IMR-90 (cell line): ENCODE data around the gene DPP10. TPM values are rescaled to one million over a fixed set of nuclear protein-coding genes. Genes with fewer than 3 reads are reported as not detected.
A peak's percentile ranks its signal among the peaks of the same experiment; 100 is the strongest.

ENCODE experiments used
- ATAC-seq: fragments of 200-7000 bp; cut with Tn5 transposase; 2 replicates; pipeline ENCODE4 v1.9.1; 2020; ENCODE audit warnings: low read depth, mild to moderate bottlenecking, moderate library complexity
- BruUV-seq: library from RNA; stranded (reverse); fragments of 400-500 nt; replicated peaks from 2 replicates; lab custom pipeline; 2021; lab: Mats Ljungman, UMichigan
- CTCF ChIA-PET: fragments of 300-600 bp; formaldehyde crosslinking; extraction: SDS; loops from one replicate; lab custom pipeline; 2021; ENCODE audit warnings: antibody characterized with exemption; lab: Yijun Ruan, JAX
- POLR2A ChIA-PET: fragments of 300-600 bp; sonication (Branson Sonifier 250); formaldehyde crosslinking; loops from one replicate; lab custom pipeline; 2022; ENCODE audit warnings: antibody characterized with exemption; ENCODE audit not compliant: unreplicated experiment; lab: Charles Lee
- DNase-seq: peaks from one replicate; pipeline ENCODE4 v3.0.0; 2013
- H2AFZ ChIP-seq: replicated peaks from 2 replicates; pipeline ENCODE3; 2013; ENCODE audit warnings: low read length, mild to moderate bottlenecking; ENCODE audit not compliant: poor library complexity
- H2AK5ac ChIP-seq: 2 replicates; pipeline ENCODE4 v1.6.1; 2013; ENCODE audit warnings: low read depth, low read length, inconsistent platforms
- H2AK9ac ChIP-seq: replicated peaks from 2 replicates; pipeline ENCODE3; 2013; ENCODE audit warnings: mild to moderate bottlenecking, low read depth, low read length, moderate library complexity; ENCODE audit not compliant: poor library complexity
- H2BK120ac ChIP-seq: 2 replicates; pipeline ENCODE4 v1.6.1; 2013; ENCODE audit warnings: low read depth, low read length, inconsistent platforms
- H2BK15ac ChIP-seq: 3 replicates; pipeline ENCODE4 v1.6.1; 2013; ENCODE audit warnings: low read depth, low read length, inconsistent platforms
- H2BK20ac ChIP-seq: 2 replicates; pipeline ENCODE4 v1.6.1; 2013; ENCODE audit warnings: low read depth, mild to moderate bottlenecking, inconsistent platforms, low read length, moderate library complexity
- H2BK5ac ChIP-seq: 2 replicates; pipeline ENCODE4 v1.6.1; 2013; ENCODE audit warnings: mild to moderate bottlenecking, low read depth, low read length, inconsistent platforms; ENCODE audit not compliant: poor library complexity, severe bottlenecking
- H3K14ac ChIP-seq: replicated peaks from 2 replicates; pipeline ENCODE4 v1.6.1; 2013; ENCODE audit warnings: low read depth, low read length, inconsistent platforms
- H3K18ac ChIP-seq: 2 replicates; pipeline ENCODE4 v1.6.1; 2013; ENCODE audit warnings: low read depth, low read length, control low read depth
- H3K23ac ChIP-seq: 2 replicates; pipeline ENCODE4 v1.6.1; 2013; ENCODE audit warnings: low read depth, low read length, inconsistent platforms
- H3K27ac ChIP-seq: 2 replicates; pipeline ENCODE4 v1.5.1; 2013; ENCODE audit warnings: mild to moderate bottlenecking, control low read depth, low read length; ENCODE audit not compliant: insufficient read depth
- H3K27me3 ChIP-seq: 2 replicates; pipeline ENCODE4 v1.6.1; 2013; ENCODE audit warnings: low read length; ENCODE audit not compliant: control insufficient read depth, insufficient read depth
- H3K36me3 ChIP-seq: 2 replicates; pipeline ENCODE4 v1.6.1; 2013; ENCODE audit warnings: low read length, mixed read lengths; ENCODE audit not compliant: control insufficient read depth, insufficient read depth
- H3K4ac ChIP-seq: 2 replicates; pipeline ENCODE4 v1.6.1; 2013; ENCODE audit warnings: low read depth, low read length, inconsistent platforms
- H3K4me1 ChIP-seq: 2 replicates; pipeline ENCODE4 v1.6.1; 2013; ENCODE audit warnings: low read length, mixed read lengths; ENCODE audit not compliant: control insufficient read depth, insufficient read depth
- H3K4me2 ChIP-seq: 2 replicates; pipeline ENCODE4 v1.6.1; 2013; ENCODE audit warnings: low read depth, mild to moderate bottlenecking, control low read depth, low read length, moderate library complexity
- H3K4me3 ChIP-seq: 2 replicates; pipeline ENCODE4 v1.5.1; 2013; ENCODE audit warnings: low read depth, mild to moderate bottlenecking, control low read depth, low read length, moderate library complexity; ENCODE audit not compliant: insufficient read depth
- H3K56ac ChIP-seq: 2 replicates; pipeline ENCODE4 v1.6.1; 2013; ENCODE audit warnings: low read length, inconsistent platforms; ENCODE audit not compliant: insufficient read depth; ENCODE audit errors: extremely low read depth
- H3K79me1 ChIP-seq, 2 experiments: 2 replicates each; pipeline ENCODE4 v1.6.1; 2013; ENCODE audit warnings: low read length in 2 of 2, inconsistent platforms in 1 of 2, low read depth in 1 of 2
- H3K9ac ChIP-seq: 2 replicates; pipeline ENCODE4 v1.6.1; 2013; ENCODE audit warnings: low read depth, low read length, control low read depth
- H3K9me1 ChIP-seq: 2 replicates; pipeline ENCODE4 v1.6.1; 2013; ENCODE audit warnings: low read length, inconsistent platforms; ENCODE audit not compliant: insufficient read depth
- H3K9me3 ChIP-seq: 2 replicates; pipeline ENCODE4 v1.6.1; 2013; ENCODE audit warnings: low read length; ENCODE audit not compliant: control insufficient read depth, insufficient read depth
- H4K20me1 ChIP-seq: 2 replicates; pipeline ENCODE4 v1.6.1; 2013; ENCODE audit warnings: low read length, inconsistent platforms; ENCODE audit not compliant: insufficient read depth
- H4K5ac ChIP-seq: 2 replicates; pipeline ENCODE4 v1.6.1; 2013; ENCODE audit warnings: mild to moderate bottlenecking, low read depth, low read length, control low read depth
- H4K8ac ChIP-seq, 2 experiments: 2 replicates each; pipeline ENCODE4 v1.6.1; 2013; ENCODE audit warnings: low read depth in 2 of 2, low read length in 2 of 2, control low read depth in 1 of 2, inconsistent platforms in 1 of 2
- H4K91ac ChIP-seq: 2 replicates; pipeline ENCODE4 v1.6.1; 2013; ENCODE audit warnings: low read depth, low read length, inconsistent platforms; ENCODE audit not compliant: insufficient read depth
- NFE2L2 ChIP-seq: fragments of 150-350 bp; IDR thresholded peaks from 2 replicates; pipeline ENCODE4 v1.6.1; 2016; ENCODE audit warnings: low read depth, mild to moderate bottlenecking, low read length
- POLR2A ChIP-seq: IDR thresholded peaks from 2 replicates; pipeline ENCODE4 v1.6.1; 2012; ENCODE audit warnings: mild to moderate bottlenecking, low read depth, low read length
- WGBS, 2 experiments: methylation state at CpG; one replicate each; pipeline versions ENCODE4 v1.1.5 to v1.1.7; 2013; ENCODE audit warnings: missing lambda C conversion rate in 2 of 2; ENCODE audit not compliant: insufficient read length in 1 of 2; ENCODE audit errors: extremely low coverage in 2 of 2; 5-methylcytosine and 5-hydroxymethylcytosine counted together
- dilution Hi-C: fragments of 300-500 bp; cut with HindIII; formaldehyde crosslinking; loops from one replicate; pipeline ENCODE4 v1.14.3; 2018; ENCODE audit warnings: low sequenced_read_pairs; ENCODE audit not compliant: unreplicated experiment
- in situ Hi-C: fragments of 300-500 bp; cut with MboI; formaldehyde crosslinking; loops from 3 replicates; pipeline ENCODE4 v1.14.3; 2019; ENCODE audit warnings: low sequenced_read_pairs, inconsistent platforms, mixed read lengths
- intact Hi-C: fragments of 100-400 bp; cut with micrococcal nuclease; formaldehyde crosslinking; loops from 2 replicates; pipeline ENCODE4 v1.10.0; 2022
- polyA plus RNA-seq, 3 experiments: library from polyadenylated mRNA; depleted of rRNA; stranded (reverse); fragments of >200 nt; gene quantifications; 2 replicates each; pipeline ENCODE4 v1.2.3, GENCODE V29; 2012; ENCODE audit warnings: low replicate concordance in 1 of 3
- total RNA-seq: library from RNA; depleted of rRNA; stranded (reverse); fragments of >200 nt; gene quantifications from 2 replicates; pipeline ENCODE4 v1.2.3, GENCODE V29; 2012

Gene DPP10
- total and polyA plus RNA-seq, 2 of the 4 experiments (the other 2 are of a cell fraction) = not detected

DNA sequence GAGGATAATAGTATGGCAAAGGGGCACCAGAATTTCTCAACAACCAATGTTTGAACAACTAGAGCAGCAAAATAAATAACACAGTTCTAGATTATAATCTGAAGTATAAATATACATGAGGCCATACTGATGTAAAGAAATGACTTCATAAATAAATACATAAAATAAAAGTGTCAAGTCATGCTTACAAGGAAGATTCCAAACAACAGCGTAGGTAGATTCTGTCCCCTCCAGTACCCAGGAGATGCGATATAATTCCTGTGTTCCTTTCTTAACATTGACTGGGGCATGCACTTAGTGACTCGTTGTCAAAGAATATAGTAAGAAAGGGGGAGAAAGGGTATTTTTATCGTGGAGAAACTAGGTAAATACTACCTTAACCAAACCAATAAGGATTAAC is 355.1 kb downstream of the DPP10 start:
- in situ Hi-C loops (no loop called here), dilution Hi-C loops (no loop called here), intact Hi-C loops (no loop called here)
- Histone ChIP-seq H3K79me1 (no peaks in the 10 kb centered on the region), H3K23ac (no peak overlapping the region), H3K4me3 (no peak overlapping the region), H3K9me1 (no peaks in the 10 kb centered on the region), H2AK9ac (no peak overlapping the region), H3K14ac (no peak overlapping the region), H2BK120ac (no peak overlapping the region), H3K4me2 (no peak overlapping the region), H4K5ac (no peak overlapping the region), H3K4me1 (no peaks in the 10 kb centered on the region), H3K36me3 (no peaks in the 10 kb centered on the region), H3K4ac (no peak overlapping the region), H4K8ac (no peak overlapping the region), H2BK15ac (no peak overlapping the region), H3K27me3 (no peaks in the 10 kb centered on the region), H2BK20ac (no peak overlapping the region), H3K9me3 (no peaks in the 10 kb centered on the region), H4K91ac (no peak overlapping the region), H3K18ac (no peak overlapping the region), H4K20me1 (no peaks in the 10 kb centered on the region), H2BK5ac (no peak overlapping the region), H3K27ac (no peak overlapping the region), H3K56ac (no peak overlapping the region), H2AK5ac (no peak overlapping the region), H2AFZ (no peak overlapping the region), H3K9ac (no peak overlapping the region)
- TF ChIP-seq POLR2A = no peak
- TF ChIP-seq NFE2L2 = peak; percentile 40; the same call in 1 of the 2 replicates
- ChIA-PET POLR2A (no interaction called here), CTCF (no interaction called here)
- DNase-seq (no peak), ATAC-seq (no peak)
- WGBS, 2 experiments = no CpG with 5 or more reads among the region's 4 CpGs
- BruUV-seq = no TSS peak
